Panc1 (cell line): ENCODE data around the gene CCDC144A.
"Not testable (repeated sequence)": the region's sequence is repeated elsewhere in the genome, so short reads cannot be mapped to it uniquely, and the experiment has no call there.

ENCODE experiments used
- POLR2AphosphoS5 ChIP-seq: IDR thresholded peaks from 2 replicates; pipeline ENCODE4 v1.6.1; 2012; ENCODE audit warnings: mild to moderate bottlenecking, low read depth, low read length, moderate library complexity
- TF ChIP-seq, protein P1 (sequence below): fragments of 450-650 bp; IDR thresholded peaks from 2 replicates; pipeline ENCODE4 v1.5.1; 2017; ENCODE audit warnings: mild to moderate bottlenecking

DNA sequence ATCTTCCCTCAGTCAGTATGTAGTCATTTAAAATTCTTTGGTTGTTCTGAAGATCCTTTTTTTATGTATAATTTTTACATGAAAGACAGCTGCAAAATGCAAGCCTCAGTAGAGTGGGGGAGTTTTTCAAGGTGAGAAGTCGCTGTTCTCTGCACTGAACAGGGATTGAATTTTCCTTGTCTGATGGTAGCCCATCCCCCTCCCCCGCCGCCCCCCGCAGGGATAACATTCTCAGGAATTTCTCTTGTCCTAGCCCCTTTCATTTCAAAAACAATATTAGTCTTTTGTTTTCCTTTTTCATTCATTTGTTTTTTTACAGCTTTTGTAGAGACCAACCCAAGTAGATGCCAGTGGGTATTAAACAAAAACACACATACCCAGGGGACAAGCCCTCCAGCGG lies 2.9 kb upstream of the CCDC144A start:
- TF ChIP-seq, protein P1, sequence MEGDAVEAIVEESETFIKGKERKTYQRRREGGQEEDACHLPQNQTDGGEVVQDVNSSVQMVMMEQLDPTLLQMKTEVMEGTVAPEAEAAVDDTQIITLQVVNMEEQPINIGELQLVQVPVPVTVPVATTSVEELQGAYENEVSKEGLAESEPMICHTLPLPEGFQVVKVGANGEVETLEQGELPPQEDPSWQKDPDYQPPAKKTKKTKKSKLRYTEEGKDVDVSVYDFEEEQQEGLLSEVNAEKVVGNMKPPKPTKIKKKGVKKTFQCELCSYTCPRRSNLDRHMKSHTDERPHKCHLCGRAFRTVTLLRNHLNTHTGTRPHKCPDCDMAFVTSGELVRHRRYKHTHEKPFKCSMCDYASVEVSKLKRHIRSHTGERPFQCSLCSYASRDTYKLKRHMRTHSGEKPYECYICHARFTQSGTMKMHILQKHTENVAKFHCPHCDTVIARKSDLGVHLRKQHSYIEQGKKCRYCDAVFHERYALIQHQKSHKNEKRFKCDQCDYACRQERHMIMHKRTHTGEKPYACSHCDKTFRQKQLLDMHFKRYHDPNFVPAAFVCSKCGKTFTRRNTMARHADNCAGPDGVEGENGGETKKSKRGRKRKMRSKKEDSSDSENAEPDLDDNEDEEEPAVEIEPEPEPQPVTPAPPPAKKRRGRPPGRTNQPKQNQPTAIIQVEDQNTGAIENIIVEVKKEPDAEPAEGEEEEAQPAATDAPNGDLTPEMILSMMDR, result not testable (repeated sequence)
- not testable (repeated sequence) for TF ChIP-seq POLR2AphosphoS5
